Measurements from ENCODE around the gene KIF26B.

GRCh38 chr1:245412306-245412705 is 257.5 kb downstream of the KIF26B start:
- no peak for TF ChIP-seq POLR2A (IDR thresholded peaks at IDR 0.05)
- TF ChIP-seq EP300 (IDR thresholded peaks at IDR 0.05), result no peak
- TF ChIP-seq CTCF (IDR thresholded peaks at IDR 0.05), result no peak
- no peak for TF ChIP-seq POLR2AphosphoS5 (IDR thresholded peaks at IDR 0.05)

Measured in suprapubic skin (tissue), 4 donors.